HepG2 (cell line): ENCODE results near the gene FXYD4. TPM values are rescaled to one million over a fixed set of nuclear protein-coding genes. Genes with fewer than 3 reads are reported as not detected.

Experiments
- ATF7-NPFF ChIP-seq: sonication (generic); formaldehyde crosslinking; IDR thresholded peaks from 2 replicates; pipeline ENCODE4 v1.8.1; 2023; ENCODE audit warnings: mild to moderate bottlenecking, low read depth, missing genetic modification reagents, moderate library complexity
- GABPB1 ChIP-seq: IDR thresholded peaks from 2 replicates; pipeline ENCODE4 v1.6.1; 2016; ENCODE audit warnings: mild to moderate bottlenecking, missing genetic modification reagents, moderate library complexity, missing compliant biosample characterization
- JDP2 ChIP-seq: sonication (generic); formaldehyde crosslinking; IDR thresholded peaks from 2 replicates; pipeline ENCODE4 v1.8.1; 2022; ENCODE audit warnings: missing genetic modification reagents, borderline replicate concordance
- LCORL ChIP-seq, 2 experiments: fragments of 450-650 bp in 1 of 2; sonication (generic) in 1 of 2; formaldehyde crosslinking in 1 of 2; IDR thresholded peaks; 2 replicates each; pipeline versions ENCODE4 v1.5.0 to v1.6.1; 2017 to 2020; ENCODE audit warnings: antibody characterized with exemption in 1 of 2, missing genetic modification reagents in 1 of 2
- MTA3 ChIP-seq: sonication (generic); formaldehyde crosslinking; IDR thresholded peaks from 2 replicates; pipeline ENCODE4 v1.4.0; 2020; ENCODE audit warnings: missing genetic modification reagents
- NPAS2 ChIP-seq: sonication (generic); formaldehyde crosslinking; IDR thresholded peaks from 2 replicates; pipeline ENCODE4 v1.8.0; 2022; ENCODE audit warnings: mild to moderate bottlenecking, missing genetic modification reagents, borderline replicate concordance
- PAF1 ChIP-seq: IDR thresholded peaks from 2 replicates; pipeline ENCODE4 v1.6.1; 2016; ENCODE audit warnings: missing genetic modification reagents, missing compliant biosample characterization
- SMC3 ChIP-seq: IDR thresholded peaks from 2 replicates; pipeline ENCODE4 v1.6.1; 2011; ENCODE audit warnings: low read length, improper control_type of control experiment
- TEF ChIP-seq: sonication (generic); formaldehyde crosslinking; IDR thresholded peaks from 2 replicates; pipeline ENCODE4 v1.5.0; 2020; ENCODE audit warnings: missing genetic modification reagents
- ZBTB40 ChIP-seq, 2 experiments: fragments of 450-650 bp in 1 of 2; sonication (generic) in 1 of 2; formaldehyde crosslinking in 1 of 2; IDR thresholded peaks; 2 replicates each; pipeline versions ENCODE4 v1.6.1 to v1.8.0; 2016 to 2022; ENCODE audit warnings: antibody characterized with exemption in 1 of 2, mild to moderate bottlenecking in 1 of 2, missing genetic modification reagents in 1 of 2
- ZC3H13 ChIP-seq: sonication (generic); formaldehyde crosslinking; IDR thresholded peaks from 2 replicates; pipeline ENCODE4 v1.8.1; 2023; ENCODE audit warnings: mild to moderate bottlenecking, missing genetic modification reagents, moderate library complexity
- ZNF205 ChIP-seq: IDR thresholded peaks from 2 replicates; pipeline ENCODE4 v1.6.1; 2018; ENCODE audit warnings: missing biosample characterization, missing genetic modification reagents
- ZNF253 ChIP-seq: sonication (generic); formaldehyde crosslinking; IDR thresholded peaks from 2 replicates; pipeline ENCODE4 v1.8.0; 2022; ENCODE audit warnings: mild to moderate bottlenecking, missing genetic modification reagents, borderline replicate concordance
- ZNF280D ChIP-seq: sonication (generic); formaldehyde crosslinking; IDR thresholded peaks from 2 replicates; pipeline ENCODE4 v1.5.1; 2020; ENCODE audit warnings: mild to moderate bottlenecking, missing genetic modification reagents
- ZNF326 ChIP-seq: sonication (generic); formaldehyde crosslinking; IDR thresholded peaks from 2 replicates; pipeline ENCODE4 v1.4.0; 2020; ENCODE audit warnings: missing genetic modification reagents, borderline replicate concordance
- ZNF724P ChIP-seq: sonication (generic); formaldehyde crosslinking; IDR thresholded peaks from 2 replicates; pipeline ENCODE4 v1.8.0; 2022; ENCODE audit warnings: missing genetic modification reagents, borderline replicate concordance
- polyA plus RNA-seq, 8 experiments: library from polyadenylated mRNA; depleted of rRNA in 3 of 8; stranded (reverse) in 7 of 8; unstranded in 1 of 8; fragments of >200 nt; fragmentation: Illumina TruSeq in 4 of 8; extraction: Trizol in 4 of 8; gene quantifications; 2 replicates each; pipeline versions ENCODE4 v1.2.1 to v1.2.3, GENCODE V29; 2011 to 2016; ENCODE audit warnings: low read depth in 4 of 8, missing spikeins in 1 of 8, mixed read lengths in 1 of 8; ENCODE audit not compliant: insufficient read depth in 1 of 8
- total RNA-seq, 5 experiments: library from RNA; depleted of rRNA; stranded (reverse); fragments of >200 nt; fragmentation: Illumina TruSeq; extraction: Trizol; gene quantifications; 2 replicates each; pipeline ENCODE4 v1.2.3, GENCODE V29; 2016; ENCODE audit warnings: low read depth in 1 of 5

Gene FXYD4
- total and polyA plus RNA-seq, 2 of the 13 experiments (the other 11 are each of a cell fraction or from before 2014, with no cell fraction given), result not detected

- TF ChIP-seq ZBTB40 (IDR thresholded peaks at IDR 0.05) (no peak), ZBTB40 (CRISPR knock-in tag; IDR thresholded peaks at IDR 0.05) (no peak; the same call in 1 of the 2 replicates), ZNF205 (CRISPR knock-in tag) (no peak), GABPB1 (CRISPR knock-in tag) (peak; percentile 75; the same call in 1 of the 2 replicates), ATF7-NPFF (CRISPR knock-in tag) (no peak), ZNF280D (no peak), PAF1 (CRISPR knock-in tag) (no peak), ZNF253 (no peak), ZNF326 (CRISPR knock-in tag) (no peak), SMC3 (no peak), TEF (CRISPR knock-in tag) (no peak), ZNF724P (no peak), NPAS2 (no peak), MTA3 (no peak), LCORL (IDR thresholded peaks at IDR 0.05) (no peak), LCORL (CRISPR knock-in tag; IDR thresholded peaks at IDR 0.05) (peak; percentile 67), JDP2 (CRISPR knock-in tag) (no peak), ZC3H13 (no peak)
Observed at GRCh38 chr10:43417950-43418768, 46.7 kb downstream of the FXYD4 start (continued).
